Measurements from ENCODE around the gene ZNF32. TPM values are rescaled to one million over a fixed set of nuclear protein-coding genes. Genes with fewer than 3 reads are reported as not detected.

ZNF32 gene
- total RNA-seq = 26.7 and 32.2 TPM in 2 replicates

GRCh38 chr10:43648398-43649184 is at the start of gene ZNF32:
Gene ZNF32 (minus strand): TSS chr10:43648881. CDS start chr10:43646133, 2,748 bp downstream.

DNA sequence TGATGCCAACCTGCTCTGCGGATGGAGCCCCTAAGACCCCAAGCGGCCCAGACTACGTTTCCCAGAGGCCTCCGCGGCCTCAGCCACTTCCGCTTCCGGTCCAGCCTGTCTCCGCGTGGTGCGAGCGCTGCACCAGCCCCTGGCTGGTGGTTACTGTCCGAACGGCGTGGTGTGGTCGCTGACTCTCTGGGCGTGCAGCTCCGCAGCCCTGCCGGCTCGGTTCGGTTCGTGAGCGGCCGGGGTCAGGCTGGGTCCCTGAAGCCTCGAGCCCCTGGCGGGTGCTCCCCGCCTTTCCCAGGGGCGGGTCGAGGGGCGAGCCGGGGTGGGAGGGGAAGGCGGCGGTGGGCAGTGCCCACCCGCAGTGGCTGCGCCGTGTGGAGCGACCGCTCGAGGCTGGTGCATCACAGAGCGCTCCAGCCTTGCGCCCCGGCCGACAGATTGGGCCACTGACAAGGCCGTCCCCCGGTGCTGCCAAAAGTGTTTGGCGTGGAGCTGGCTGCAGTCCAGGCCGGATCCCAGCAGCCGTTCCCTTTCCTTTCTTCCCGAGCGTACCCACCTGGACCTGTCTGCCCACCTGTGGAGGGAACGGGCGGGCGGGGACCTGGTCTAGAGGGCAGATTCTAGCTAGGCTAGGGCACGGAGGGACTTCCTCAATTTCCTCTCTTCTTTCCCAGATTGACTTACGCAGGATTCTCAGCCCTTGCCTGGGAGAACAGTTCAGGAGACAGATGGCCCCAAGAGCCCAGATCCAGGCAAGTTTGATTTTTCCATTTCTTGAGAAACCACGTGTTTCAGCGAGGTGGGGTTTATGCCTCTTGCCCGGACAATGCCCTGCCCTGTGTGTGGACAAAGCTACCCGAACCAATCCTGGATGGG is 42.1 kb downstream of the ZNF32 start, which contains the start of gene ZNF485:
TSS of gene ZNF485 (plus strand) at position 116 of the 876 bp plus-strand sequence. CDS start at position 729, 613 bp downstream.

Other genes starting within 250 kb of the ZNF32 start
- 179 and 190 TPM in 2 replicates for gene HNRNPF, start 239.7 kb downstream of the ZNF32 start, total RNA-seq
- 2.1 and 2.8 TPM in 2 replicates for gene ZNF487, start 211.8 kb downstream of the ZNF32 start, total RNA-seq
- 0.11 and 0.17 TPM in 2 replicates for gene ZNF239, start 74.3 kb downstream of the ZNF32 start, total RNA-seq
- 0.54 and 1.0 TPM in 2 replicates for gene ZNF485, start 42.4 kb downstream of the ZNF32 start, total RNA-seq